Measurements from ENCODE around the gene FZD10. TPM values are rescaled to one million over a fixed set of nuclear protein-coding genes. Genes with fewer than 3 reads are reported as not detected.

Gene FZD10
- total RNA-seq, 1 donor, result not detected

DNA sequence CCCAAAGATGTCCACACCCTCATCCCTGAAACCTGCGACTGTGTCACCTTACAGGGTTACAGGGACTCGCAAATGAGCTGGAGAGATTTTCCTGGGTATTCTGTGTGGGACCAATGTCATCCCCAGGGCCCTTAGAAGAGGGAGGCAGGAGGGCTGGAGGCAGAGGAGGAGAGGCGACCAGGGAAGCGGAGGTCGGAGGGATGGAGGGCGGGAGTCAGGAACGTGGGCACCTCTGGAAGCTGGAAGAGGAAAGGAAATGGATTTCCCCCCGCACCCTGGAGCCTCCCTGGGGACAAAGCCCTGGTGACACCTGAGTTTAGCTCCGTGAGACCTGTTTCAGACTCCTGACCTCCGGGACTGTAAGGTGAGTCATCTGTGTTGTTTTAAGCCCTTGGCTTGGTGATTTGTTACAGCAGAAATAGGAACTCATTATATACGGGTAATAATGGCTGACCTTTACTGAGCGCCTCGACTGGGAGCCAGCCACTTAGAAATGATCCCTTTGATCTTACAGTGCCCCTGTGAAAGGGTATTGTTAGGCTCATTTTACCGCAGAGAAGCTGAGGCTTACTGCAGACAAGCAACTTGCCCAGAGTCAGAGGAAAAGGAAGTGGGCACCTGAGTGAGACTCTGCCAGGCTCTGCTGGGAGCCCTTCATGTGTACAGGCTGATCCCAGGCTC lies 29.3 kb upstream of the FZD10 start:
- Histone ChIP-seq H3K27ac (ENCODE audit: low read depth, low read length) (no peak overlapping the region), H3K36me3 (ENCODE audit: insufficient read depth, low read length) (no peaks in the 10 kb centered on the region), H3K27me3 (ENCODE audit: insufficient read depth, low read length) (no peaks in the 10 kb centered on the region), H3K4me2 (ENCODE audit: insufficient read depth, low read length) (no peak overlapping the region), H3K4me1 (ENCODE audit: insufficient read depth, low read length) (no peaks in the 10 kb centered on the region), H4K20me1 (ENCODE audit: insufficient read depth, low read length) (no peaks in the 10 kb centered on the region), H2AFZ (ENCODE audit: low read length) (no peak overlapping the region), H3K4me3 (ENCODE audit: insufficient read depth, low read length) (no peak overlapping the region), H3K79me2 (ENCODE audit: insufficient read depth, low read length) (no peaks in the 10 kb centered on the region), H3K9me3 (ENCODE audit: low read depth, low read length) (peaks cover 3% of the 10 kb centered on the region)
- TF ChIP-seq, protein P1, sequence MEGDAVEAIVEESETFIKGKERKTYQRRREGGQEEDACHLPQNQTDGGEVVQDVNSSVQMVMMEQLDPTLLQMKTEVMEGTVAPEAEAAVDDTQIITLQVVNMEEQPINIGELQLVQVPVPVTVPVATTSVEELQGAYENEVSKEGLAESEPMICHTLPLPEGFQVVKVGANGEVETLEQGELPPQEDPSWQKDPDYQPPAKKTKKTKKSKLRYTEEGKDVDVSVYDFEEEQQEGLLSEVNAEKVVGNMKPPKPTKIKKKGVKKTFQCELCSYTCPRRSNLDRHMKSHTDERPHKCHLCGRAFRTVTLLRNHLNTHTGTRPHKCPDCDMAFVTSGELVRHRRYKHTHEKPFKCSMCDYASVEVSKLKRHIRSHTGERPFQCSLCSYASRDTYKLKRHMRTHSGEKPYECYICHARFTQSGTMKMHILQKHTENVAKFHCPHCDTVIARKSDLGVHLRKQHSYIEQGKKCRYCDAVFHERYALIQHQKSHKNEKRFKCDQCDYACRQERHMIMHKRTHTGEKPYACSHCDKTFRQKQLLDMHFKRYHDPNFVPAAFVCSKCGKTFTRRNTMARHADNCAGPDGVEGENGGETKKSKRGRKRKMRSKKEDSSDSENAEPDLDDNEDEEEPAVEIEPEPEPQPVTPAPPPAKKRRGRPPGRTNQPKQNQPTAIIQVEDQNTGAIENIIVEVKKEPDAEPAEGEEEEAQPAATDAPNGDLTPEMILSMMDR (IDR thresholded peaks at IDR 0.05; ENCODE audit: extremely low read depth, low read depth, low read length), result no peak
- DNase-seq (ENCODE audit: insufficient read length, low spot score, missing footprints), result no peak

DNA sequence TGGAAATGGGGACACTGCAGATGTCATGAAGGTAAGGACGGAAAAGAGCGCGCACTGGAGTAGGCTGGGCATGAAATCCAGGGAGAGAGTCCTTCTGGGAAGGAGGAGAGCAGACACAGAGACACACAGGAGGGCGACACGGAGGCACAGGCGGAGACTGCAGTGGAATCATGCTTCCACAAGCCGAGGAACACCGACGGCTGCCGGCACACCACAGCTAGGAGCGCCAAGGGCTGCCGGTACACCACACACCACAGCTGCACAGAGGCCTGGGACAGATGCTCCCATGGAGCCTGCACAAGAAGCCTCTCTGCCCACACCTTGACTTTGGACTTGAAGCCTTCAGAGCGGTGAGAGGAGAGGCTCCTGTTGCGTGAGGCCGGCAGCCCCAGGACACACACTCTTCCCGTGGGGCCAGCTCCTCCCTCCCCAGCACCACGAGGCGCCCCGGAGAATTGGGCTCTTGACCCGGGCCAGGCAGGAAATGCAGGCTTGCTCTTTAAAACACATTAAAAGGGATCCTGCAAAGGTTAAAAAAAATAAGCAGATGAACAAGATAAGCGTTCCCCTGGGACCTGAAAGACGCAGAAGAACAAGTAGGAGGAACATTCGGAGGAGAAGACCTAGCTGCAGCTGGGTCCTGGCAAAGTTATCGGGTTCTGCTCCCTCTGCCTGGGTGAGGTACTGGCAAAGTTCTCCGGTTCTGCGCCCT lies 28.3 kb upstream of the FZD10 start:
- DNase-seq (ENCODE audit: insufficient read length, low spot score, missing footprints), result no peak
- Histone ChIP-seq H3K4me2 (ENCODE audit: insufficient read depth, low read length) (no peak overlapping the region), H3K4me1 (ENCODE audit: insufficient read depth, low read length) (no peaks in the 10 kb centered on the region), H2AFZ (ENCODE audit: low read length) (no peak overlapping the region), H3K9me3 (ENCODE audit: low read depth, low read length) (peaks cover 3% of the 10 kb centered on the region), H3K27ac (ENCODE audit: low read depth, low read length) (no peak overlapping the region), H4K20me1 (ENCODE audit: insufficient read depth, low read length) (no peaks in the 10 kb centered on the region), H3K4me3 (ENCODE audit: insufficient read depth, low read length) (no peak overlapping the region), H3K27me3 (ENCODE audit: insufficient read depth, low read length) (no peaks in the 10 kb centered on the region), H3K36me3 (ENCODE audit: insufficient read depth, low read length) (no peaks in the 10 kb centered on the region), H3K79me2 (ENCODE audit: insufficient read depth, low read length) (no peaks in the 10 kb centered on the region)
- TF ChIP-seq, protein P1 (IDR thresholded peaks at IDR 0.05; ENCODE audit: extremely low read depth, low read depth, low read length), result no peak

DNA sequence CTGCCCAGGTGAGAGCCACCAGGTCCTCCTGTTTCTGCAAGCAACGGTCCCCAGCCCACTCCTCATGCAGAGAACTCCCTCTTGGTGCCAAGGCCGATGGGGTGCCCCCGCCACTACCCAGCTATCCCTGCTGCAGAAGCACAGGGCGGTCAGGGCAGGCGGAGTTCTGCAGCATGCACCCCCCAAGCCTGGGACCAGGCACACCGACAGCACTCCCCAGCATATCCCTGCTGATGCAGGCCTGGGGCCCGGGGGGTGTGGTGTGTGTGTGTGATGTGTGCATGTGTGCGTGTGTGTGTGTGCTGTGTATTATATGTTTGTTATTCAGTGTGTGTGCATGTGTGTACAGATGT lies 27.7 kb upstream of the FZD10 start:
- Histone ChIP-seq H4K20me1 (ENCODE audit: insufficient read depth, low read length) (no peaks in the 10 kb centered on the region), H3K4me2 (ENCODE audit: insufficient read depth, low read length) (no peak overlapping the region), H3K79me2 (ENCODE audit: insufficient read depth, low read length) (no peaks in the 10 kb centered on the region), H3K27me3 (ENCODE audit: insufficient read depth, low read length) (no peaks in the 10 kb centered on the region), H3K27ac (ENCODE audit: low read depth, low read length) (no peak overlapping the region), H3K36me3 (ENCODE audit: insufficient read depth, low read length) (no peaks in the 10 kb centered on the region), H3K4me3 (ENCODE audit: insufficient read depth, low read length) (no peak overlapping the region), H3K9me3 (ENCODE audit: low read depth, low read length) (peaks cover 3% of the 10 kb centered on the region), H2AFZ (ENCODE audit: low read length) (no peak overlapping the region), H3K4me1 (ENCODE audit: insufficient read depth, low read length) (no peaks in the 10 kb centered on the region)
- TF ChIP-seq, protein P1 (IDR thresholded peaks at IDR 0.05; ENCODE audit: extremely low read depth, low read depth, low read length), result no peak
- DNase-seq (ENCODE audit: insufficient read length, low spot score, missing footprints), result no peak

DNA sequence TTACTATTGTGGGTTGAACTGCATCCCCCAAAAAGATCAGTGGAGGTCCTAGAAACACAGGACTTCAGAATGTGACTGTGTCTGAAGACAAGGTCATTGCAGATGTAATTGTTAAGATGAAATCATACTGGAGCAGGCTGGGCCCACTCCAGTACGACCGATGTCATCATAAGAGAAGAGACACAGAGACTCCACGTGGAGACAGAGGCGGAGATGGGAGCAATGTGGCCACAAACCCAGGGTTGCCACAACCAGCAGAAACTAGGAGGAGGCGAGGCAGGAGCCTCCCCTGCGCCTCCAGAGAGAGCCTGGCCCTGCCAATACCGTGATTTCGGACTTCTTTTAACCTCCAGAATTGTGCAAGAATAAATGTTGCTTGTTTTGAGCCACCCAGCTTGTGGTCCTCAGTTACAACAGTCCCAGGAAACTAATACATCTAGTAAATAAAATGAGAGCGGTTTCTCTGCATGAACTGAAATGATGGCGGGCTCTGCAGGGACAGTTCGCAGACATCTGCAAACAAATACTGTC lies 25.7 kb upstream of the FZD10 start:
- H3K4me1 ChIP-seq (ENCODE audit: insufficient read depth, low read length), result no peaks in the 10 kb centered on the region
- no peak overlapping the region for H3K4me3 ChIP-seq (ENCODE audit: insufficient read depth, low read length)
- no peak overlapping the region for H2AFZ ChIP-seq (ENCODE audit: low read length)
- H3K79me2 ChIP-seq (ENCODE audit: insufficient read depth, low read length), result no peaks in the 10 kb centered on the region
- H3K36me3 ChIP-seq (ENCODE audit: insufficient read depth, low read length), result no peaks in the 10 kb centered on the region
- H3K27ac ChIP-seq (ENCODE audit: low read depth, low read length), result no peak overlapping the region
- H4K20me1 ChIP-seq (ENCODE audit: insufficient read depth, low read length), result no peaks in the 10 kb centered on the region
- DNase-seq (ENCODE audit: insufficient read length, low spot score, missing footprints), result no peak
- peaks cover 3% of the 10 kb centered on the region for H3K9me3 ChIP-seq (ENCODE audit: low read depth, low read length)
- no peaks in the 10 kb centered on the region for H3K27me3 ChIP-seq (ENCODE audit: insufficient read depth, low read length)
- no peak overlapping the region for H3K4me2 ChIP-seq (ENCODE audit: insufficient read depth, low read length)
- TF ChIP-seq, protein P1 (IDR thresholded peaks at IDR 0.05; ENCODE audit: extremely low read depth, low read depth, low read length), result no peak

Data from osteoblast (primary cell).